Gastroesophageal sphincter (tissue), 4 donors: ENCODE data around the gene VPS51. TPM values are rescaled to one million over a fixed set of nuclear protein-coding genes. Genes with fewer than 3 reads are reported as not detected.

ENCODE experiments used
- ATAC-seq: fragments of 150-250 bp; one replicate; pipeline ENCODE4 v1.9.1; 2016; ENCODE audit warnings: mild to moderate bottlenecking, moderate library complexity
- H3K27ac ChIP-seq, 4 donors: fragments of 200-600 bp; sonication (generic) in 3 of 4; 1 replicate in 3 of 4; 2 replicates in 1 of 4; pipeline ENCODE4 v1.5.1; 2016 to 2019
- H3K27me3 ChIP-seq: fragments of 200-600 bp; sonication (generic); one replicate; pipeline ENCODE4 v1.5.1; 2019
- H3K36me3 ChIP-seq, 2 donors: fragments of 200-600 bp; sonication (generic); one replicate each; pipeline ENCODE4 v1.5.1; 2019; ENCODE audit warnings: control low read depth in 1 of 2
- H3K4me1 ChIP-seq, 3 donors: fragments of 200-600 bp; sonication (generic); 1 replicate in 2 of 3; 2 replicates in 1 of 3; pipeline ENCODE4 v1.5.1; 2016 to 2019; ENCODE audit warnings: control low read depth in 2 of 3
- H3K4me3 ChIP-seq, 2 donors: fragments of 200-600 bp; sonication (generic); one replicate each; pipeline ENCODE4 v1.5.1; 2019; ENCODE audit warnings: mild to moderate bottlenecking in 1 of 2, moderate library complexity in 1 of 2
- H3K9me3 ChIP-seq, 3 donors: fragments of 200-600 bp; sonication (generic); one replicate each; pipeline ENCODE4 v1.5.1; 2017 to 2019; ENCODE audit warnings: control low read depth in 2 of 3
- CTCF ChIP-seq, 4 experiments: fragments of 200-600 bp in 2 of 4; fragments of 450-650 bp in 2 of 4; sonication (generic) in 1 of 4; IDR thresholded peaks; one replicate each; pipeline ENCODE4 v1.5.1; 2017 to 2019; ENCODE audit warnings: antibody characterized with exemption in 4 of 4, mild to moderate bottlenecking in 2 of 4, moderate library complexity in 2 of 4
- EP300 ChIP-seq: sonication (generic); formaldehyde crosslinking; IDR thresholded peaks from one replicate; pipeline ENCODE4 v1.6.1; 2017; ENCODE audit warnings: antibody characterized with exemption, mild to moderate bottlenecking
- POLR2A ChIP-seq, 2 donors: fragments of 450-650 bp; IDR thresholded peaks; one replicate each; pipeline ENCODE4 v1.6.1; 2017; ENCODE audit warnings: antibody characterized with exemption in 2 of 2, mild to moderate bottlenecking in 2 of 2, moderate library complexity in 1 of 2
- POLR2AphosphoS5 ChIP-seq: sonication (generic); formaldehyde crosslinking; IDR thresholded peaks from one replicate; pipeline ENCODE4 v1.6.1; 2017; ENCODE audit warnings: antibody characterized with exemption
- WGBS, 2 donors: methylation state at CpG; one replicate each; pipeline ENCODE4 v1.1.5; 2018; ENCODE audit warnings: low coverage in 1 of 2; 5-methylcytosine and 5-hydroxymethylcytosine counted together
- total RNA-seq, 4 donors: library from RNA; depleted of rRNA; stranded (reverse); fragments of >200 nt; gene quantifications; one replicate each; pipeline ENCODE4 v1.1.0, GENCODE V29; 2016

The VPS51 gene
- total RNA-seq, 4 donors from 2014 or later = 374 to 526 (median 407) TPM

GRCh38 chr11:65128182-65129145 is 32.5 kb downstream of the VPS51 start:
- no peak for ATAC-seq
- Histone ChIP-seq H3K36me3 (peaks cover 0 to 93% of the 10 kb centered on the region in 2 donors), H3K9me3 (no peaks in the 10 kb centered on the region), H3K27me3 (no peaks in the 10 kb centered on the region), H3K27ac (no peak overlapping the region), H3K4me1 (peaks cover 0 to 32% (median 9%) of the 10 kb centered on the region in 3 donors), H3K4me3 (no peak overlapping the region)
- 67% methylated on average over 3 of the region's 15 CpGs; no CpG with 5 or more reads in 1 of the 2 donors for WGBS, 2 donors
- TF ChIP-seq POLR2AphosphoS5 (no peak), EP300 (no peak)

DNA sequence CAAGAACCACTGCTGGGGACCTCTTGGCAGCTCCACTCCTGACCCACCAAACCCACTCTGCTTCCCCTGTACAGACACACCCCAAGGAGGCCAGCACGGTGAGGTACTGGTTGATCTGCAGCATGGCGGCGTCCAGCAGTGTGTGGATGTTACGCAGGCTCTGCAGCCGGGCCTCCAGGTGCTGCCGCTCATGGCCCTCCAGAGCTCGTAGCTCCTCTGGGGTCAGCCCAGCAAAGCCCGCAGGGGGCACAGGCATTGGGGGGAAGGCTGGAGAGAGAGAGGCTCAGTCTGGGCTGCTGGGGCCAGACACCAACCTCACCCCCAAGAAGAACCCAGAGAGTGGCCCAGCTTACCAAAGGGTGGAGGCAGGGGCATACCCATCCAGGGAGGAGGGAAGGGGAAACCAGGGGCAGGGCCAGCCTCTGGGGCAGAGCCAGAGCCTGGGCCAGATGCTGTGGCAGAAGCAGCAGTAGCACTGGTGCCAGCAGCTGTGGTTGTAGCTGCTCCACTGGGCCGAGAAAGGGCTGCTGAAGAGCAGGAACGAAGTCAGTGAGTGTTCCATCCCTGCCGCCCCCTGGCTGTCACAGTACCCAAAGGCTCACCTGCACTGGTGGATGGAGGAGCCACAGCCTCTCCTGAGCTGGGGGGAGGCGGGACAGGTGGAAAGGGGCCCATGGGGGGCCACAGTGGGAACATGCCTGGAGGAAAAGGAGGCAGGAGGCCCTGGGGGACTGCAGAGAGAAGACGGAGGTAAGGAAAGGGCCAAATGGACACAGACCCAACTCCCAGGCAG is 33.8 kb downstream of the VPS51 start:
- no peaks in the 10 kb centered on the region for H3K9me3 ChIP-seq

GRCh38 chr11:65130631-65131416 is 34.8 kb downstream of the VPS51 start:
- WGBS, 2 donors = 75 to 82% methylated on average over 3 to 6 of the region's 19 CpGs
- H3K27ac ChIP-seq = no peak overlapping the region
- H3K4me1 ChIP-seq = peaks cover 0 to 36% (median 11%) of the 10 kb centered on the region in 3 donors
- no peak for TF ChIP-seq POLR2A (IDR thresholded peaks at IDR 0.05)
- no peak for TF ChIP-seq CTCF (IDR thresholded peaks at IDR 0.05)
- TF ChIP-seq EP300 = no peak
- TF ChIP-seq POLR2AphosphoS5 = no peak
- H3K4me3 ChIP-seq = no peak overlapping the region
- H3K27me3 ChIP-seq = no peaks in the 10 kb centered on the region
- H3K36me3 ChIP-seq = peaks cover 0 to 73% of the 10 kb centered on the region in 2 donors
- H3K9me3 ChIP-seq = no peaks in the 10 kb centered on the region
- ATAC-seq = no peak

More for the DNA sequence above, 33.8 kb downstream of the VPS51 start:
- ATAC-seq = no peak
- H3K27ac ChIP-seq = no peak overlapping the region
- no peak overlapping the region for H3K4me3 ChIP-seq
- TF ChIP-seq POLR2AphosphoS5 (no peak), POLR2A (IDR thresholded peaks at IDR 0.05) (no peak), CTCF (IDR thresholded peaks at IDR 0.05) (no peak), EP300 (no peak)
- peaks cover 0 to 29% (median 11%) of the 10 kb centered on the region in 3 donors for H3K4me1 ChIP-seq
- peaks cover 0 to 83% of the 10 kb centered on the region in 2 donors for H3K36me3 ChIP-seq
- WGBS, 2 donors = 67% methylated on average over 1 of the region's 13 CpGs; no CpG with 5 or more reads in 1 of the 2 donors
- no peaks in the 10 kb centered on the region for H3K27me3 ChIP-seq

DNA sequence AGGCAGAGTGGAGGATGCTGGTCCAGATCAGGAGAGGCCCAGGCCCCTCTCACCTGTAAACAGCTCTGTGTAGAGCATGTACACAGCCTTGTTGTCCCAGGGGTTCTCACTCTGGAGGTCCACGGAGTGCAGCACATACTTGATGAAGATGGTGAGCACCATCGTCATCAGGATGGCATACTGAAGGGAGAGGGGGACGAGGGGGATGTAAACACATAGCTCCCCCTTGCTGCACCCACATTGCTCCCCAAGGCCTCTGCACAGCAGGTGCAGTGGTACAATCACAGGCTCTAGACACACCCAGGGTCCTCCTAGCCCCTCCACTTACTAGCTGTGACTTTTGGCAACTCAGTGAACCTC is 35.4 kb downstream of the VPS51 start:
- H3K27ac ChIP-seq = no peak overlapping the region
- H3K4me1 ChIP-seq = peaks cover 0 to 42% (median 11%) of the 10 kb centered on the region in 3 donors
- H3K27me3 ChIP-seq = no peaks in the 10 kb centered on the region
- H3K36me3 ChIP-seq = peaks cover 0 to 67% of the 10 kb centered on the region in 2 donors
- TF ChIP-seq EP300 = no peak
- no peak for TF ChIP-seq POLR2A (IDR thresholded peaks at IDR 0.05)
- H3K9me3 ChIP-seq = no peaks in the 10 kb centered on the region
- H3K4me3 ChIP-seq = no peak overlapping the region
- WGBS, 2 donors = 57% methylated on average over 3 of the region's 3 CpGs; no CpG with 5 or more reads in 1 of the 2 donors
- no peak for ATAC-seq

DNA sequence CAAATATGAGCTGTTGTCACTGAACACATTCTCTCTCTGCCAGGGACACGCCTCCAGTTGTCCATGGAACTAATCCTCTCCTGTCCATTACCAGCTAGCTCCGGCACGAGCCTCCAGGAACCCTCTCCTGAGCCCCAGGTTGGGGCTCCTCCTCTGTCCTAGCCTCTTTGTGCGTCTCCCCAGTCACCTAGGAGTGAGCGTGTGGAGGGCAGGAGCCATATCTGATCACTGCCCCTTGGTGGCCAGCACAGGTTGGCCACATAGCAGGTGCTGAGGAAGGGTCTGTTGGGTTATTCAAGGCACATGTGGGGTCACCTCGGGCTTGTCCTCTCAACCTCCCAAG is 35.9 kb downstream of the VPS51 start:
- no peaks in the 10 kb centered on the region for H3K27me3 ChIP-seq
- TF ChIP-seq CTCF (IDR thresholded peaks at IDR 0.05) = no peak
- no peak for TF ChIP-seq POLR2AphosphoS5
- no peak for TF ChIP-seq POLR2A (IDR thresholded peaks at IDR 0.05)
- TF ChIP-seq EP300 = no peak
- H3K4me1 ChIP-seq = peaks cover 0 to 43% (median 11%) of the 10 kb centered on the region in 3 donors
- no peak overlapping the region for H3K27ac ChIP-seq
- no peak overlapping the region for H3K4me3 ChIP-seq
- no peak for ATAC-seq
- no peaks in the 10 kb centered on the region for H3K9me3 ChIP-seq
- 56 to 77% methylated on average over 4 to 5 of the region's 6 CpGs for WGBS, 2 donors
- peaks cover 0 to 62% of the 10 kb centered on the region in 2 donors for H3K36me3 ChIP-seq
